ENCODE results near the gene STK32B.

STK32B gene

DNA sequence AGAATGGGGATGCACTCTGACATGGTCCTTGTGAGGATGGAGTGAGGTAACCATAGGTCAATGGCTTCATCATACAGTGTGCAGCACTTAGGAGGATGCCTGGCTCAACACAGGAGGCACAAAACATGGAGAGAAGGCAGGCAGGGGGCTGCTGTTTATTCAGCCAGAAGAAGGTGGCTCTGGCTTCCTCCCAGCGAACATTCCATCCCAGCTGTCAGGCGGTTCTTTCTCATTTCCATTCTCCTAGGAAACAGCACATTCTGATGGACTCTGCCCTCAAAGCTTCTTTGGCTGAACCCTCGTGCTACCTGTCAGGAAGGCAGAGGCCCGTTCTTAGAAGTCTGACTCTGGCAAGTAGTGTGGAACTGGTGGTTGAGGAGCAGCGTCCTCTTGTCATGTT lies 18.6 kb downstream of the STK32B start:
- no peak for DNase-seq (ENCODE audit: low spot score)

DNA sequence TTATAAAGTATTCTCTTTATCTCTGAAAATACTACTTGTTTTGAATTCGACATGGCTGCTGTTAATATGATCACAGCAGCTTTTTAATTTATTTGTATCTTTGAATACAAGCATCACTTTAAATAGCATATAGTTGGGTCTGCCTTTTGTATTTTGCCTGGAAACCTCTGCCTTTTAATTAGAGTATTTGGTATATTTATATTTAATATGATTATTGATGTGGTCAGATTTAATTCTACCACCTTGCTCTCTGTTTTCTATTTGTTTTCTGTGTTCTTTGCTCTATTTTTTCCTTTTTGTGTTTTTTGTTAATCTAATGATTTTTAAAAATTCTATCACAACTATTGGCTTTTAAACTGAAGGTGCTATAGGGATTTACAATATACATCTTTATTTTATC lies 21.7 kb downstream of the STK32B start:
- DNase-seq (ENCODE audit: low spot score): no peak

DNA sequence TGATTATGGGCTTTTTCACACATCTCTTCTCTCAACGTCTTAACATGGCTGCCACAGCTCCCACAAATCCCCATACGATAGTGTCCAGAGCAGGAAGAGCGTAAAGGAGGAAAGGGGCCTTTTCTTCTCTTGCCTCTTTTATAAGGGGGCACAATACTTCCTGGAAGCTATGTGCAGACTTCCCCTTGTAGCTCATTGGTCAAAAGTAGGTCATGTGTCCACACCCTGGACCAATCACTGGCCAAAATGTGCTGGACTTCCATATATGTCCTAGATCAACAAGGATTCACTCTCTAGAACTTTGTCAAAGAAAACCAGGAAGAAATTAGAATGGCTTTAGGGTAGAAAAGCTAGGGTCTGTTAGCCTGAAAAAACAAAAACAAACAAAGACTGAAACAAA lies 26.7 kb downstream of the STK32B start:
- no peak for DNase-seq (ENCODE audit: low spot score)

DNA sequence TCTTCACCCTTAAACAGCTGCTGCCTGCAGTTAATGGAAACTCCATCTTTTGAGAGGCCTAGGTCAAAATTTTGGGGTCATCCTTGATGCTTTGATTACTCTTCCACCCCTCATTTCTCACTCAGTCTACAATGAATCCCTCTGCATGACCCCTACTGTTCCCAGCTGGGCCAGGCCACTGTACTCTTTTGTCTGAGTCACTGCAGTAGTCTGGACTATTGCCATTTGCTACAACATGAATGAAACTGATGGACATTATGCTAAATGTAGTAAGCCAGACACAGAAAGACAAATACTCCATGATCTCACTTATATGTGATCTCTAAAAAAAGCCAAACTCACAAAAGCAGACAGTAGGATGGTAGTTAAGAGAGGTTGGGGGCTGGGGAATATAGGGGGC lies 28.3 kb downstream of the STK32B start:
- DNase-seq (ENCODE audit: low spot score): no peak

DNA sequence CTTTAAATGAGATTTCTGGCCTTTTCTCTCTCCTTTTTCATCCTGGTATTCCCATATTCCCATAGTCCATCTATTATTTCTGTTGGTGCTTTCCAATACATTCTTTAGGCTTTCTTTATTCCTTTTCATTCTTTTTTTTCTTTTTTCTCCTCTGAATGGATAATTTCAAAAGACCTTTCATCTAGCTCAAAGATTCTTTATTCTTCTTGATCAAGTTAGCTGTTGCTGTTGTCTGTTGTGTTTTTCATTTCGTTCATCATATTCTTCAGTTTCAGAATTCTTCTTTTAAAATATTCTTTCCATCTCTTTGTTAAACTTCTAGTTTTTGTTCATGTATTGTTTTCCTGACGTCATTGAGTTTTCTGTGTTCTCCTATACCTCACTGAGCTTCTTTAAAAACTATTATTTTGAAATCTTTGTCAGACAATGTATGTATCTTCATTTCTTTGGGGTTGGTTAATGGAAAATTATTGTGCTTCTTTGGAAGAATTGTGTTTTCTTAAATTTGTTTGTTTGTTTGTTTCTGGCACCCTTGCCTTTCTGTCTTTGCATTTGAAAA lies 30.2 kb downstream of the STK32B start:
- DNase-seq (ENCODE audit: low spot score): no peak

DNA sequence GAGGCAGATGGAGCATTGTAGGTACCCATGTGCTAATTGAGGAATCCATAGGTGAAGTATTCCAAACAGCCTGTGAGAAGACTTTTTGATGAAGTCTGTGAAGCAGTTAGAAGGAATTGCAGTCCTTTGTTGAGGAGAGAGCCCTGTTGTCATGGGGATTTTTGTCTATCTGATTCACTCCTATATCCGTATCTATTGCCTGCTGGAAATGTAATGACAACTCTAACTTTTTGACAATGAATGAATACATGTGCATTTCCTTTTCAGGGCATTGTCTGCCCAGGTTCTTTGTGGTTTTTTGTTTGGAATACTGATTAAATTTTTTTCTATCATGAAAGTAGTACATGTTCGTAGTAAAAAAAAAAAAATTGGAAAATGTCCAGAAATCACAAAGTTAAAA lies 31.1 kb downstream of the STK32B start:
- no peak for DNase-seq (ENCODE audit: low spot score)

DNA sequence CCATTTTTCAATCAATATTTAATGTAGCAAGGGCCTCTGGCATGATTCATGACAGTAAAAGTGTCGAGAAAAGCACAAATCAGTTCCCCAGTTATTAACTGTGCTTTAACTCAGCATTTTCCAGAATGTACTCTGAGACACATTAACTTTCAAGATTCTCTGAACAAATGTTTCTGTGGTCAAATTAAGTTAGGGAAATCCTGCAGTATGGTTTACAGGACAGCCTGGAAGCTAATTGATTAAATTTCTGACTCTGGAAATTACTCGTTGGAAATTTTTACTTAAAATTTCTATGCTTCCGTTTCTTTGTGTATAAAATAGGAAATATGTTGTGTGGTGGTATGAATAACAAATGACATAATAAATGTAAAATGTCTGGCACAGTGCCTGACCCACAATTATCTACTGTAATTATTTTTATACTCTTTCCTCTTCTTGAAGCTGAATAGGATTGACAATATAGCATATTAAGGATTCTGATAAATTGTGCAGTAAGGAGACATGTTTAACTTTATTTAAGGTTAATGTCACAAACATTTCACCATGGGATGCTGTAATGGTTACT lies 33.7 kb downstream of the STK32B start:
- DNase-seq (ENCODE audit: low spot score): no peak

DNA sequence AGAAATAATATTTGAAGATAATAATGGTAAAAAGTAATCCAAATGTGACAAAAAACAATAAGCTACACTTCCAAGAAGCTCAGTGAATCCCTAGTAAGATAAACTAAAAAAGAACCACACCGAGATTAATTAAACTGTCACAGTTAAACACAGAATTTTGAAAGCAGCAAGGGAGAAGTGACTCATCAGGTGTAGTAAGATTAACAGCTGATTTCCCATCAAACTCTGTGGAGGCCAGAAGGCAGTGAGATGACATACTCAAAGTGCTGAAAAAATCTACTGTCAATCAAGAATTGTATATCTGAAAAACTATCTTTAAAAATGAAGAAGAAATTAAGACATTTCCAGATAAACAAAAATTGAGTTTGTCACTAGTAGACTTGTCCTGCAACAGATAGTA lies 35.3 kb downstream of the STK32B start:
- DNase-seq (ENCODE audit: low spot score): no peak

DNA sequence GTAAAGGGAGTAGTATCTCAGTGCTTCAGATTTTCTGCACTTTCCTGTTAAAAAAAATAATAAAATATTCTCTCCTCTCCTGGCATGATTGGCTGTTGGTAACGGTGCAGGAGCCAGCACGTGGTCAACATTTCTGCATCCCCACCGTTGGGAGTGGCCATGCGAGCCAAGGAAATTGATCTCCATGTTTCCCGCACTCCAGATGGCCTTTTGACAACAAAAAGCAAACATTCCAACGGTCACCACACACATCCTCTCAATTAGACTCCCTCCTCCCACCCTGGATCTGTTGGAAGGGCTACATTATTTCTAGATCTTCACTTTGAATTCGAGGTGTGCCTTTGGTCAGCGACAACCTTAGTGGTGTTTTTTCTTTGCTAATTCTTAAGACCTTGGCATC lies 45.0 kb downstream of the STK32B start:
- DNase-seq (ENCODE audit: low spot score): no peak

DNA sequence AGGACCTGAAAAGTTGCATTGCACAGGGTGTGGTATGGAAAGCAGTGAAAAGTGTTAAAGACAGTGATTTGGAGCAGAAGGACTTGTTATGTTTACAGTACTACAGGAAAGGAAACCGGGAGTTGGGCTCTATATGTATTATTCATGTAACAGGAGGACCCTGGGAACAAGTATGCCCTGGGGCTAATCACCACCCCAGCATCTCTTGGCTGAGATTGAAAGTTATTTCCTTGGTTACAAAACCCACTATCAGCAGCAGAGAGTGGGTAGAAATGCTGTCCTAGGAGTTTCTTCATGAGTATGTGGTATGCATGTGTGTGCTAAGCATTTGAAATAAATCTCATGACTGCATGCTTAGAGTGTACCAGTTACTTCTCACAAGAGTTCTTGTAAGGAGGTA lies 46.9 kb downstream of the STK32B start:
- DNase-seq (ENCODE audit: low spot score): no peak

DNA sequence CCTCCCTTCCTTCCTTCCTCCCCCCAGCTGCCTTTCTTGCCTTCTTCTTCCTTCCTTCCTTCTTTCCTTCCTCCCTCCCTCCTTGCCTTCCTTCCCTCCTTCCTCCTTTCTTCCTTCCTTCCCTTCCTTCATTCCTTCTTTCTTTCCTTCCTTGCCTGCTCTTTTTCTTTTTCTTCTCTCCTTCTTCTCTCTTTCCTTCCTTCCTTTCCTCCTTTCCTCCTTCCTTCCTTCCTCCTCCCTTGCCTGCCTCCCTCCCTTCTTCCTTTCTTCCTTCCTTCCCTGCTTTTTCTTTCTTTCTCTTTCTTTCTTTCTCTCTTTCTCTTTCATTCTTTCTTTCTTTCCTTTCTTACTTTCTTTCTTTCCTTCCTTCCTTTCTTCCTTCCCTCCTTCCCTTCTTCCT lies 49.1 kb downstream of the STK32B start:
- no peak for DNase-seq (ENCODE audit: low spot score)

DNA sequence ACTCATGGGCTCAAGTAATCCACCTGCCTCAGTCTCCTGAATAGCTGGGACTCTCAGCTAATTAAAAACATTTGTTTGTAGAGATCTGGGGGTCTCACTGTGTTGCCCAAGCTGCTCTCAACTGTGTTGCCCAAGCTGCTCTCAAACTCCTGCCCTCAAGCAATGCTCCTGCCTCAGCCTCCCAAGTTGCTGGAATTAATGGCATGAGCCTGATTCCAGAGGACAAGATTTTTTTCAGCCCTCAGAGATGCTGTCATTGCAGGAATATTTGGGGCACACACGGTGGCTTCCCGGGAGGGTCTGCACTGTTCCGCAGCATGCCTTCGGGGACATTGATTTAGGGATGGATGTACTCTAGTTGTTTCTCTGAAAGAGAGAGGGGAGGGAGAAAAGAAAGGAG lies 49.7 kb downstream of the STK32B start:
- no peak for DNase-seq (ENCODE audit: low spot score)

DNA sequence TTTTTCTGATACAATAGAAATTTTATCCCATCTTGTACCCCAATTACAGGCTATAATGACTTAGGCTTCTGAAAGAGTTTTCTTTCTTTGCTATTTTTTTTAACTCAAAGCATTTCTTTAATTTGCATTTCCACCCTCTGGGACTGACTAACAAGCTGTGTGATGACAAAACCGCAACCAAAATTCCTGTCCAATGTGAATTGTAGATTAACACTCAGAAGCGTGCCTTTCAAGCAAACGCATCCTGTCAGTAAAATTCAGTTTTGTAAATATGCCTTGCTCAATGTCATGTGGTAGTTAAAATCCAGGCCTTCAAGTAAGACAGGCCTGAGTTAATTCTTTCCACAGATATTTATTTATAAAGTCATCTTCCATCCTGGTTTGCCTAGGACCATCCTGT lies 50.3 kb downstream of the STK32B start:
- no peak for DNase-seq (ENCODE audit: low spot score)

DNA sequence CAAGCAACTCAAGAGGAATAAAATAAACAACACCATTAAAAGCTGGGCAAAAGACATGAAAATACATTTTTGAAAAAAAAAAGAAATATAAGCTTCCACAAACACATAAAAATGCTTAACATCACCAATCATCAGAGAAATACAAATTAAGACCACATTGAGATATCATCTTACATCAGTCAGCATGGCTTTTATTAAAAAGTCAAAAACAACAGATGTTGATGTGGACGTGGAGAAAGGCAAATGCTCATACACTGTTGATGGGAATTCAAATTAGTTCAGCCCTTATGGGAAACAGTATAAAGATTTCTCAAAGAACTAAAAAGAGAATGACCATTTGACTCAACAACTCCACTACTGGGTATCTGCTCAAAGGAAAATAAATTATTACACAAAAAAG lies 59.6 kb downstream of the STK32B start:
- no peak for DNase-seq (ENCODE audit: low spot score)

DNA sequence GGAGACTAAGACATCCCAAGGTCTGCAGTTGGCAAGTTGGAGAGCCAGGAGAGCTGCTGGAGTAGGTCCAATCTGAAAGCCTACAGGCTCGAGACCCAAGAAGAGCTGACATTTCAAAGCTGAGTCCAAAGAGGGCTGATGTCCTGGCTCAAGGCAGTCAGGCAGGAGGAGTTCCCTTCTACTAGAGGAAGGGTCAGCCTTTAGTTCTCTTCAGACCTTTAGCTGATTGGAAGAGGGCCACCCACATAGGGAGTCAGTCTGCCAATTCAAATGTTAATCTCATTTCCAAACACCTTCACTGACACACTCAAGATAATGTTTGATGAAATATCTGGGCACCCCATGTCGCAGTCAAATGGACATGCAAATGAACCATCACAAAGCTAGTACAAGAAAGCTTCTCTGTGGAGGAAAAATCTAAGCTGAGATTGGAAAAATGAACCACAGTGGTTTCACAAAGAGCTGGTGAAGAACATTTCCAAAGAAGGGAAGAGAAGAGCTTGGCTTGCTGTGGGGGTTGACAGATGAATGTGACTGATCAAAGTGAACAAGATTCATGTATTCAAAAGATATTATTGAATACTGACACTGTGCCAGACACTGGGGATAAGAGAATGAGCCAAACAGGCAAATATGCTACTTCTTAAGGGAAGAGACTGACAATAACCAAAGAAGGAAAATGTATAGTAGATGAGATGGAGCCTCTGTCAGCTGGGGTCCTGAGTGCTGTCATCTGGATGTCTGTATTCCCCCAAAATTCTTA lies 61.2 kb downstream of the STK32B start:
- no peak for DNase-seq (ENCODE audit: low spot score)

DNA sequence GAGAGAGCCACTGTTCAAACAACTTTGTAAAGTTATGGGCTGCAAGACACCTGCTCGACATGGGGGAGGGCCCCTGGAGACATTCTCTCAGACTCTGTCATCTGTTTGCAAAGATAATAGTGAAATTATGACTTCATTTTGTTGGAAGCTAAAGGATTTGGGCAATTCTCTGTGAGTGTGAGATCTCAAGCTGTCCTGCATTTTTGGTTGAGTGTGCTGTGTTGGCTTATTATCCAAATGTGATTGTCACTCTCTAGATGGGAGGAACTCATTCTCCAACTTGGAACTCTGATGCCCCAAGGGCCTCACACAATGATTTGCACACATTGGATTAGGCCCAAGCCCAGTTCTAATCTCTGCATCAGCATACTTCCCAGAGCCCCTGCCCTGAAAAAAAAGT lies 63.7 kb downstream of the STK32B start:
- DNase-seq (ENCODE audit: low spot score): no peak

DNA sequence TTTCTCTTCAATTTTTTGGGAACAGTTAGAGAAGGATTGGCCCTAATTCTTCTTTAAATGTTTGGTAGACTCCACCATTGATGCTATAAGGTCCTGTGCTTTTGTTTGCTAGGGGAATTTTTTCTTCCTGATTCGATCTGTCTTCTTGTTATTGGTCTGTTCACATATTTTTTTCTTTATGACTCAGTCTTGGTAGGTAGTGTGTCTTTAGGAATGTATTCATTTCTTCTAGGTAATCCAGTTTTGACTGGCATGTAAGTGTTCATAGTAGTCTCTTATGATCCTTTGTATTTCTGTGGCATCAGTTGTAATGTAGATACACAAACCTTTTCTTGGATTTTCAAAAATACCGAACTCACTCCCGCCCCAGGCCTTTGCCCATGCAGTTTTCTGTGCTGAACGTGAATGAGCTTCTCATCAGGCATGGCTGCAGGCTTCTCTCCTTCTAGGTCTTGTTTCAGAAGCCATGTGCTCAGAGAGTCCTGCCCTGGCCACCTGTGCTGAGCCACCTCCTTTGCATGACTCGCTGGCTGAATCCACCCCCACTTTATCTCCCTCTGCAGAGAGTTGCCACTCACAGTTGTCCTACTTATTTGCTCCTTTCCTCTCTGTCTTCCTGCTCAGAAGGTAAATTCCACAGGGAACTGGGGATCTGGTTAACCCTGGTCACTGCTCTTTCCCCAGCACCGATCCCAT lies 67.0 kb downstream of the STK32B start:
- no peak for DNase-seq (ENCODE audit: low spot score)

DNA sequence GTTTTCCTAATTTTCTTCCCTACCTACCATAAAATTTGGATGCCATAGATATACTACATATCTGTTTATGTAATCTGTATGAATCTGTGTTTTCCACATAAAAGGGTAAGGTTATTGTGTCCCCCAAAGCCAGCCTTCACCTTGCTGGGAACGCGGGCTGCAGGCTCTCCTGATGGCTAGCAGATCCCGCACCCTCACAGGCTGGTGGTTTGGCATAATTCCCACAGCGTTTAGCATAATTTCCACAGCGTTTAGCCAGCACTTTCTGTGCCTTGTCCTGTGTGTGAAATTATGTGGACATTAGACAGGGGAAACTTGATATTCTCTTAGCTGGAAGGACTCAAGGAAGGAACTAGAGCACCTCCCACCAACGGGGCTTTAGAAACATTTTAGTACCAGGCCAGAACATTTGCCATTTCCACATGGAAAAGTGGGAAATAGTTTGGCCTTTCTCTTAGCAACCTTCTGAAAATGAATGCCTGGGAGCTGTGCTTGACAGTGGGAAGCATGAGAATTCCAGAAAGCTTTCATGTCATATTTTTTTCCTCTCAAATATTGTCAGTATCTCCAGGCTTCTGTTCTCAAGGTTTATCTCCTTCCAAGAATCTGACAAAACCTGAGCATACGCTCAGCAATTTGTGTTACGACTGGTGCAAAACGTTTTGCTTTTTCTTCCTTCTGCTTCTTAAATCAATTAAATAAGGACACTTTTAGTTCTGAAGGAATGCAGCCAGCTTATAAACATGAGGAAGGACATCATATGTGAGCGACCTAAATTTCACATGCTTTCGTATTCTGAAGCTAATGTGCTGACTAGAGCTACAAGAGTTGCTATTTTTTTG lies 67.9 kb downstream of the STK32B start:
- DNase-seq (ENCODE audit: low spot score): no peak

DNA sequence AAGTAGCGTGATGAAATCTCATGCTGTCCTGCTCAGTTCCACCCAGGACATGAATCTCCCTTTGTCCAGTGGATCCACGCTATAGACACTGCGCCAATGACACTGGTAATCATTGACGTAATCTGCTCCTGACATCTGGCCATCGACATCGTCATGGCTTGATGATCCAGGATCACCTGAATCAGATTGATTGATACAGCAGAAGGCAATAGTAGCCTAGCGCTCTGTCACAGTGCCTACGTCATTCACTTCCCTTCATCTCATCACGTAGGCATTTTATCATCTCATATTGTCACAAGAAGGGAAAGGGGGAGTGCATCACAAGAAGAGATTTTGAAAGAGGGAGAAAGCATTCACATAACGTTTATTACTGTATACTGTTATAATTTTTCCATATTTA lies 68.8 kb downstream of the STK32B start:
- no peak for DNase-seq (ENCODE audit: low spot score)

DNA sequence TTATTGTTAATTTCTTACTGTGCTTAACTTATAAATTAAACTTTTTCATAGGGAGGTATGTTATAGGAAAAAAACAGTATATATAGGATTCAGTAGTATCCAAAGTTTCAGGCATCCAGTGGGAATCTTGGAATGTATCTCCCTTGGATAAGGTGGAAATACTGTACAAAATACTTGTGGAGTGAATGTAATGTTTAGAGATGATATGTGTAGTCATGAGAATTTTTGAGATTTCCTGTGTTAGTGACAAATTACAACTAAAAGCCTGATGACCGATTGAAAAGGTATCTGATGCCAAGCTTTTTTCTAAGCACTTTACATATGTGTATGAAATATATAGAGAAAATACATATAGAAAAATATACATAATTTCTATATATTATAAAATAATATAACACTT lies 69.2 kb downstream of the STK32B start:
- DNase-seq (ENCODE audit: low spot score): no peak

DNA sequence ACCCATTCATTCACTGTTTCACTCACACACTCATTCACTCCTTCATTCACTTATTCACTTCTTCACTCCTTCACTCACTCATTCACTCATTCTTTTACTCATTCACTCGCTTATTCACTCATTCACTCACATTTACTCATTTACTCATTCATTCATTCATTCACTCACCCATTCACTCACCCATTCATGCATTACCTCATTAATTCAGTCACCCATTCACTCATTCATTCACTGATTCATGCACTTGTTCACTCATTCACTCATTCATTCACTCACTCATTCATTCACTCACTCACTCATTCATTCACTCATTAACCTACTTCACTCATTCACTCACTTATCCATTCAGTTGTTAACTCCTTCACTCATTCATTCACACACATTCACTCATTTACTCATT lies 70.8 kb downstream of the STK32B start:
- DNase-seq (ENCODE audit: low spot score): no peak

DNA sequence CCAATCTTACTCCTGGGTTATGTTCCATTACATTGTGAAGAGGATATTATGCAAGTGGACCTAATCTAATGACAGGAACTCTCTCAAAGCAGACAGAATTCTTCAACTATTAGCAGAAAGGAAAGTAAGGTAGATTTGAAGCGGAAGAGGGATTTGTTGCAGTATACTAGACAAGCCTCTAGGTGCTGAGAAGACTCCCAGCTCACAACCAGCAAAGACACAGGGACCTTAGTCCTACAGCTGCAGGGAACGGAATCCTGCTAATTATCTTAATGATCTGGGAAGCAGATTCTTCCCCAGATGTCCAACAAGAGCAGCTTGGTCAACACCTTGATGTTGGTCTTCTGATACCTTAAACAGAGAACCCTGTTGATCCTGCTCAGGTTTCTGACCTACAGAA lies 73.6 kb downstream of the STK32B start:
- no peak for DNase-seq (ENCODE audit: low spot score)

All from AG08396 (cell line).